Ishikawa (cell line): Measurements from ENCODE around the gene TRMT61B.

Experiments used
- CREB1 ChIP-seq: IDR thresholded peaks from 2 replicates; pipeline ENCODE4 v1.6.1; 2012; ENCODE audit warnings: low read depth
- EP300 ChIP-seq: IDR thresholded peaks from 2 replicates; pipeline ENCODE4 v1.6.1; 2012; ENCODE audit warnings: borderline replicate concordance
- FOXM1 ChIP-seq: IDR thresholded peaks from 2 replicates; pipeline ENCODE4 v1.6.1; 2012; ENCODE audit warnings: low read depth, borderline replicate concordance
- NFIC ChIP-seq: IDR thresholded peaks from 2 replicates; pipeline ENCODE4 v1.6.1; 2012
- RAD21 ChIP-seq: IDR thresholded peaks from 2 replicates; pipeline ENCODE4 v1.6.1; 2012; ENCODE audit warnings: low read depth
- TAF1 ChIP-seq: IDR thresholded peaks from 2 replicates; pipeline ENCODE4 v1.6.1; 2012; ENCODE audit warnings: low read depth, mild to moderate bottlenecking
- TCF12 ChIP-seq: IDR thresholded peaks from 2 replicates; pipeline ENCODE4 v1.6.1; 2012; ENCODE audit warnings: low read depth
- TEAD4 ChIP-seq: IDR thresholded peaks from 2 replicates; pipeline ENCODE4 v1.6.1; 2012
- YY1 ChIP-seq: IDR thresholded peaks from 2 replicates; pipeline ENCODE4 v1.6.1; 2012; ENCODE audit warnings: low read depth
- ZBTB7A ChIP-seq: IDR thresholded peaks from 2 replicates; pipeline ENCODE4 v1.6.1; 2012; ENCODE audit warnings: low read depth
- TF ChIP-seq, protein P1 (sequence below): IDR thresholded peaks from 2 replicates; pipeline ENCODE4 v1.6.1; 2012
- TF ChIP-seq, protein P2 (sequence below): IDR thresholded peaks from 2 replicates; pipeline ENCODE4 v1.6.1; 2012
- TF ChIP-seq, protein P3 (sequence below): IDR thresholded peaks from 2 replicates; pipeline ENCODE4 v1.6.1; 2012; ENCODE audit warnings: low read depth, mild to moderate bottlenecking

TRMT61B gene

DNA sequence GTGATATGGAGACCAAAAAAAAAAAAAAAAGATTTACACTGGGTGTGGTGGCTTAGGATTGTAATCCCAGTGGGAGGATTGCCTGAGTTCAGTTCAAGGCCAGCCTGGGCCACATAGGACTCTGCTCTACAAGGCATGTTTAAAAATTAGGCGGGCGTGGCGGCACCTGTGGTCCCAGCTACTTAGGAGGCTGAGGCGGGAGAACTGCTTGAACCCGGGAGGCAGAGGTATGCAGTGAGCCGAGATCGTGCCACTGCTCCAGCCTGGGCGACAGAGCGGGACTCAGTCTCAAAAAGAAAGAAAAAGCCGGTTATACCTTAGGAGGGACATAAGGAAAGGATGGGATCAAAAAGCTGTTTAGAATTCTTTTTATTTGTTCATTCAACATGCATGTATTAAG lies 60.2 kb downstream of the TRMT61B start:
- TF ChIP-seq, protein P1, sequence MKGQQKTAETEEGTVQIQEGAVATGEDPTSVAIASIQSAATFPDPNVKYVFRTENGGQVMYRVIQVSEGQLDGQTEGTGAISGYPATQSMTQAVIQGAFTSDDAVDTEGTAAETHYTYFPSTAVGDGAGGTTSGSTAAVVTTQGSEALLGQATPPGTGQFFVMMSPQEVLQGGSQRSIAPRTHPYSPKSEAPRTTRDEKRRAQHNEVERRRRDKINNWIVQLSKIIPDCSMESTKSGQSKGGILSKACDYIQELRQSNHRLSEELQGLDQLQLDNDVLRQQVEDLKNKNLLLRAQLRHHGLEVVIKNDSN = no peak
- TF ChIP-seq FOXM1 (no peak), CREB1 (no peak), TCF12 (no peak), NFIC (no peak), TAF1 (no peak), EP300 (no peak), YY1 (no peak), TEAD4 (no peak)
- TF ChIP-seq, protein P2, sequence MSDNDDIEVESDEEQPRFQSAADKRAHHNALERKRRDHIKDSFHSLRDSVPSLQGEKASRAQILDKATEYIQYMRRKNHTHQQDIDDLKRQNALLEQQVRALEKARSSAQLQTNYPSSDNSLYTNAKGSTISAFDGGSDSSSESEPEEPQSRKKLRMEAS = no peak
- TF ChIP-seq, protein P3, sequence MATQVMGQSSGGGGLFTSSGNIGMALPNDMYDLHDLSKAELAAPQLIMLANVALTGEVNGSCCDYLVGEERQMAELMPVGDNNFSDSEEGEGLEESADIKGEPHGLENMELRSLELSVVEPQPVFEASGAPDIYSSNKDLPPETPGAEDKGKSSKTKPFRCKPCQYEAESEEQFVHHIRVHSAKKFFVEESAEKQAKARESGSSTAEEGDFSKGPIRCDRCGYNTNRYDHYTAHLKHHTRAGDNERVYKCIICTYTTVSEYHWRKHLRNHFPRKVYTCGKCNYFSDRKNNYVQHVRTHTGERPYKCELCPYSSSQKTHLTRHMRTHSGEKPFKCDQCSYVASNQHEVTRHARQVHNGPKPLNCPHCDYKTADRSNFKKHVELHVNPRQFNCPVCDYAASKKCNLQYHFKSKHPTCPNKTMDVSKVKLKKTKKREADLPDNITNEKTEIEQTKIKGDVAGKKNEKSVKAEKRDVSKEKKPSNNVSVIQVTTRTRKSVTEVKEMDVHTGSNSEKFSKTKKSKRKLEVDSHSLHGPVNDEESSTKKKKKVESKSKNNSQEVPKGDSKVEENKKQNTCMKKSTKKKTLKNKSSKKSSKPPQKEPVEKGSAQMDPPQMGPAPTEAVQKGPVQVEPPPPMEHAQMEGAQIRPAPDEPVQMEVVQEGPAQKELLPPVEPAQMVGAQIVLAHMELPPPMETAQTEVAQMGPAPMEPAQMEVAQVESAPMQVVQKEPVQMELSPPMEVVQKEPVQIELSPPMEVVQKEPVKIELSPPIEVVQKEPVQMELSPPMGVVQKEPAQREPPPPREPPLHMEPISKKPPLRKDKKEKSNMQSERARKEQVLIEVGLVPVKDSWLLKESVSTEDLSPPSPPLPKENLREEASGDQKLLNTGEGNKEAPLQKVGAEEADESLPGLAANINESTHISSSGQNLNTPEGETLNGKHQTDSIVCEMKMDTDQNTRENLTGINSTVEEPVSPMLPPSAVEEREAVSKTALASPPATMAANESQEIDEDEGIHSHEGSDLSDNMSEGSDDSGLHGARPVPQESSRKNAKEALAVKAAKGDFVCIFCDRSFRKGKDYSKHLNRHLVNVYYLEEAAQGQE = no peak

DNA sequence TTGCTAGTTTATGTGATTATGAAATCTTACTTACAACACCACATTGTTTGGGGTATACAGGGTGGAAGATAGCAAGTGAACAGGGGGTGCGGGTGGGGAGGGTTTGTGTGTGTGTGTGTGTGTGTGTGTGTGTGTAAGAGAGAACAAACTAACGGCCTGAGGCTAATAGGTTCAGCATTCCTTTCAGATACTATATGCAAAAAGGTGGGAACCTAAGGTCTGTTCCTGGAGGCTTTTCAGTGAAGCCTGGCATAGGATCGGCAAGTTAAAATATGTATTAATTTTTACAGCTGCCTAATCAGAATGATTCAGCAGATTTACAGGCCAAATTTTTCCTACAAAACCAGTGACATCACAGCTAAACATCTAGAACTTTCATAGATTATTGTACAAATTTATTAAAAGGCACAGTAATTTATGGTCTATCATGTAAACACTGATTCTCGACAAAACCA lies 67.1 kb downstream of the TRMT61B start:
- TF ChIP-seq FOXM1 (no peak), EP300 (no peak), YY1 (no peak), RAD21 (no peak), TEAD4 (no peak), ZBTB7A (no peak)
- TF ChIP-seq, protein P3 = no peak
- TF ChIP-seq, protein P2 = no peak

DNA sequence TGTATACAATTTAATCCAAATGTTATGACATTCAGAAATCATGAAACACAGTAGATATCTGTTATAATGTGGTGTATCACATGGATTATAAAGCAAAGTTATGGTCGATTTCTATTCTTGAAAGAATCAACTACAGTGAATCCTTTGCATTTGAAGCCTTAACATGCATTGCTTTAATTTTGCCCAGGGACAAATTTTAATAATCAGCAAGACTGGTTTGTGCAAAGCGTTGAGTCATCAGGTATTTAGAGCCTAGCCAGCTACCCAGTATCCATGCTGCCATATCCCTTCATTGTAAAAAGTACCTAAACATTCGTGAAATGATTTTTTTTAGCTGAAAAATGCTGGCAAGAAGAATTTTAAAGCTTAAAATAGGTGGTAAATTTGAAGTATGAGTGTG lies 68.4 kb downstream of the TRMT61B start:
- TF ChIP-seq, protein P1 = no peak
- TF ChIP-seq NFIC = no peak
